Prostate gland (tissue), 2 donors: ENCODE data around the gene EFR3B. TPM values are rescaled to one million over a fixed set of nuclear protein-coding genes. Genes with fewer than 3 reads are reported as not detected.
"Not testable (repeated sequence)": the region's sequence is repeated elsewhere in the genome, so short reads cannot be mapped to it uniquely, and the experiment has no call there.

Source experiments
- DNase-seq: peaks from one replicate; pipeline ENCODE4 v3.0.0-alpha.2; 2019; ENCODE audit warnings: low spot score
- H3K27ac ChIP-seq, 2 donors: fragments of 200-600 bp; sonication (generic); 2 replicates each; pipeline ENCODE4 v1.5.1; 2017 to 2019
- H3K27me3 ChIP-seq: fragments of 200-600 bp; sonication (generic); replicated peaks from 2 replicates; pipeline ENCODE4 v1.5.1; 2019; ENCODE audit not compliant: insufficient read depth
- H3K36me3 ChIP-seq, 2 donors: fragments of 200-600 bp; sonication (generic); 1 replicate in 1 of 2; 2 replicates in 1 of 2; pipeline versions ENCODE4 v1.5.1 to v1.8.1; 2017 to 2019
- H3K4me1 ChIP-seq: fragments of 200-600 bp; sonication (generic); replicated peaks from 2 replicates; pipeline ENCODE4 v1.5.1; 2019
- H3K4me3 ChIP-seq, 2 donors: fragments of 200-600 bp; sonication (generic); 2 replicates each; pipeline ENCODE4 v1.5.1; 2017 to 2019
- H3K9me3 ChIP-seq: fragments of 200-600 bp; sonication (generic); 2 replicates; pipeline ENCODE4 v1.5.1; 2017
- CTCF ChIP-seq, 4 experiments: fragments of 200-600 bp in 2 of 4; fragments of 450-650 bp in 2 of 4; sonication (generic) in 2 of 4; IDR thresholded peaks; 1 replicate in 3 of 4; 2 replicates in 1 of 4; pipeline ENCODE4 v1.5.1; 2016 to 2019; ENCODE audit warnings: antibody characterized with exemption in 4 of 4, mild to moderate bottlenecking in 2 of 4, moderate library complexity in 2 of 4
- POLR2A ChIP-seq: fragments of 450-650 bp; IDR thresholded peaks from one replicate; pipeline ENCODE4 v1.6.1; 2016; ENCODE audit warnings: antibody characterized with exemption, mild to moderate bottlenecking
- POLR2AphosphoS5 ChIP-seq: sonication (generic); formaldehyde crosslinking; IDR thresholded peaks from one replicate; pipeline ENCODE4 v1.6.1; 2017; ENCODE audit warnings: antibody characterized with exemption
- WGBS: methylation state at CpG from one replicate; pipeline ENCODE4 v1.1.5; 2018; 5-methylcytosine and 5-hydroxymethylcytosine counted together
- intact Hi-C: fragments of 100-400 bp; cut with DNase I; formaldehyde crosslinking; loops from one replicate; pipeline ENCODE4 v1.14.2; 2022
- total RNA-seq, 2 donors: library from RNA; depleted of rRNA; stranded (reverse); fragments of >200 nt; gene quantifications; one replicate each; pipeline ENCODE4 v1.1.0, GENCODE V29; 2016

The EFR3B gene
- total RNA-seq, 2 donors from 2014 or later: 0.14 to 1.6 TPM

- Histone ChIP-seq H3K9me3 (no peaks in the 10 kb centered on the region), H3K27ac (no peak overlapping the region), H3K27me3 (no peaks in the 10 kb centered on the region), H3K36me3 (no peaks in the 10 kb centered on the region), H3K4me3 (no peak overlapping the region), H3K4me1 (no peaks in the 10 kb centered on the region)
- no peak for TF ChIP-seq POLR2AphosphoS5
- no peak for TF ChIP-seq CTCF (IDR thresholded peaks at IDR 0.05)
- TF ChIP-seq POLR2A: no peak
- WGBS: 52% methylated on average over 6 of the region's 6 CpGs
- DNase-seq: no peak
- intact Hi-C loops: no loop called here
These were observed 41.2 kb upstream of the EFR3B start for GRCh38 chr2:25000503-25001324.

- 85% methylated on average over 7 of the region's 7 CpGs for WGBS
- H3K27me3 ChIP-seq: no peaks in the 10 kb centered on the region
- intact Hi-C loops: no loop called here
- no peak for DNase-seq
- TF ChIP-seq CTCF (IDR thresholded peaks at IDR 0.05) (no peak), POLR2A (no peak), POLR2AphosphoS5 (no peak)
- H3K4me1 ChIP-seq: no peaks in the 10 kb centered on the region
- H3K9me3 ChIP-seq: no peaks in the 10 kb centered on the region
- H3K27ac ChIP-seq: no peak overlapping the region
- H3K4me3 ChIP-seq: no peak overlapping the region
- no peaks in the 10 kb centered on the region for H3K36me3 ChIP-seq
These were observed 40.6 kb upstream of the EFR3B start for GRCh38 chr2:25001325-25001637.

GRCh38 chr2:25002066-25002465 is 39.8 kb upstream of the EFR3B start:
- 59% methylated on average over 1 of the region's 1 CpG for WGBS
- TF ChIP-seq POLR2A (no peak), CTCF (IDR thresholded peaks at IDR 0.05) (no peak), POLR2AphosphoS5 (no peak)
- no peaks in the 10 kb centered on the region for H3K4me1 ChIP-seq
- H3K9me3 ChIP-seq: no peaks in the 10 kb centered on the region
- no peaks in the 10 kb centered on the region for H3K27me3 ChIP-seq
- no peak overlapping the region for H3K4me3 ChIP-seq
- intact Hi-C loops: no loop called here
- no peak overlapping the region for H3K27ac ChIP-seq
- DNase-seq: no peak
- H3K36me3 ChIP-seq: no peaks in the 10 kb centered on the region

GRCh38 chr2:25009954-25010353 is 31.9 kb upstream of the EFR3B start:
- Histone ChIP-seq H3K4me3 (no peak overlapping the region), H3K4me1 (no peaks in the 10 kb centered on the region), H3K27me3 (no peaks in the 10 kb centered on the region), H3K9me3 (no peaks in the 10 kb centered on the region), H3K27ac (no peak overlapping the region), H3K36me3 (no peaks in the 10 kb centered on the region)
- WGBS: 63% methylated on average over 11 of the region's 11 CpGs
- intact Hi-C loops: no loop called here
- DNase-seq: no peak
- TF ChIP-seq POLR2A: no peak
- TF ChIP-seq POLR2AphosphoS5: no peak
- TF ChIP-seq CTCF (IDR thresholded peaks at IDR 0.05): no peak

GRCh38 chr2:25011342-25011741 is 30.5 kb upstream of the EFR3B start:
- H3K4me3 ChIP-seq, intact Hi-C loops, H3K4me1 ChIP-seq, H3K27me3 ChIP-seq, H3K36me3 ChIP-seq, H3K27ac ChIP-seq, H3K9me3 ChIP-seq, DNase-seq: not testable (repeated sequence)
- 100% methylated on average over 2 of the region's 2 CpGs for WGBS
